Activated CD4-positive, alpha-beta T cell treated with anti-CD3 and anti-CD28 coated beads for 48 hours (primary cell): ENCODE measurements around the gene RERE.
"Not testable (repeated sequence)": the region's sequence is repeated elsewhere in the genome, so short reads cannot be mapped to it uniquely, and the experiment has no call there.

Experiments
- DNase-seq: peaks from one replicate; pipeline ENCODE4 v3.0.0-alpha.2; 2020

RERE gene

DNA sequence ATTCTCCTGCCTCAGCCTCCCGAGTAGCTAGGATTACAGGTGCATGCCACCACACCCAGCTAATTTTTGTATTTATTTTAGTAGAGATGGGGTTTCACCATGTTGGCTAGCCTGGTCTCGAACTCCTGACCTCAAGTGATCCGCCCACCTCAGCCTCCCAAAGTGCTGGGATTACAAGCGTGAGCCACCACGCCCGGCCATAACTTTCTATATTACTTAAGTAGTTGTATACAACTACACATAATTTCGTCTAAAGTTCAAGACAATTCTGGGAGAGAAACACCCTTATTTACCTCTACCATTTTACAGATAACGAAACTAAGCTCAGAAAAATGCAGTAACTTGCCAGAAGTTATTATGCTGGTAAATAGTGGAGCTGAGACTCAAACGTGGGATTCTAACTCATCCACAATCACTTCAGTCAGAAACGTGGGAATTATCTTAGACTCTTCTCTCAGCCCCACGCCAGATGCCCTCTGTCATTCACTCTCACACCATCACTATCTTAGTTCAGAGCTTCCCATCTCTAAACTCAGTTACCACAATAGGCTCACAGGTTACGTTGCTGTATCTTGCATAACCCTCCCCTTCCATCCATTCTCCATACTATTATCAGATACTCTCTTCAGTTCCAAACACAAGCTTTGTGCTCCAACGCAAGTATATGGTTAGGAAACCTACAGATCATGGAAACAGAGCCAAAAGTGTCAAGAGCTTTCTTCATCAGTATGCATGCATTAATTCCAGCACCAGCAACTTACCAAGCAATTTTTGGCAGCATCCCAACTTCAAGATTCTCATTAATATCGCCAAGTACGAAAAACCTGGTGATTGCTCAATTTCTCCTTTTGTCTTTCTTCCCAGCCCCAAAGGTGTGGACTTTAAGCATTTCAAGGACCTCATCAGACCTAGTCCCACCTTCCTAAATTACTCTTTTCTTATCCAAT is 69.3 kb downstream of the RERE start:
- no peak for DNase-seq

DNA sequence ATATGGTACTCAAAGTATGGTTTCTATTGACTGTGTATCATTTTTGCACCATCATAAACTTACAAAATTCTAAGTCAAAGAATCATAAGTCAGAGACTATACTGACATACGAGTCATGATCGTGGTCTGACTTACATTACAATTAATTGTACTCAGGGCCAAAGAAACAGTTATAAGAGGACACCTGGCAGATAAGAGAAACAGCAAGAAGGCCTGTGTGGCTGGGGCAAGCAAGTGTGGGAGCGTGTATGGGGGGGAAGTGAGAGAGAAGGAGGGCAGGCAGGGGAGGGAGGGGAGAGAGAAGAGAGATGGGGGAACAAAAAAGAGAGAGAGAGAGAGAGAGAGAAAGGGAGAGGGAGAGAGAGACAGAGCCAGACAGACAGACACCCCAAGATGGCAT is 70.9 kb downstream of the RERE start:
- no peak for DNase-seq

DNA sequence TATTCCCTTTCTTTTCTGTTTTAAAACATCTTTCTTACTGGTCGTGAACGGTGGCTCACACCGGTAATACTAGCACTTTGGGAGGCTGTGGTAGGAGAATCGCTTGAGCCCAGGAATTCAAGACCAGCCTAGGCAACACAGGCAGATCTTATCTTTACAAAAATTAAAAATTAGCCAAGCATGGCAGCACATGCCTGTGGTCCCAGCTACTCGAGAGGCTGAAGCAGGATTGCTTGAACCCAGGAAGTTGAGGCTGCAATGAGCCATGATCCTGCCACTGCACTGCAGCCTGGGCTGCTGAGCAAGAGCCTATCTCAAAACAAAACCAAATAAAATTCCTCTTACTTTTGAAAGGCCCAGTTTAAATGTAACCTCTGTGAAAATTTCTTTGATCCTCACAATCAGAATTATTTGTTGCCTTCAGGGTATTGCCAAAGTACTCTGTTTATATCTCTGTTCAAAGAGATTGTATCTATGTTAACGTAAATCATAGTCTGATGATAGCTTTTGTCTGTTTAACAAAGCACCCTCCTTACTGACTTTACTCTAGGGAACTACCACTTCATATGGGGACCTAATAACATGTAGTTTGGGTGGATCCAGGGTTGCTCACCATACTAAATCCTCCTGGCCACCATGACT is 71.6 kb downstream of the RERE start:
- DNase-seq: no peak

DNA sequence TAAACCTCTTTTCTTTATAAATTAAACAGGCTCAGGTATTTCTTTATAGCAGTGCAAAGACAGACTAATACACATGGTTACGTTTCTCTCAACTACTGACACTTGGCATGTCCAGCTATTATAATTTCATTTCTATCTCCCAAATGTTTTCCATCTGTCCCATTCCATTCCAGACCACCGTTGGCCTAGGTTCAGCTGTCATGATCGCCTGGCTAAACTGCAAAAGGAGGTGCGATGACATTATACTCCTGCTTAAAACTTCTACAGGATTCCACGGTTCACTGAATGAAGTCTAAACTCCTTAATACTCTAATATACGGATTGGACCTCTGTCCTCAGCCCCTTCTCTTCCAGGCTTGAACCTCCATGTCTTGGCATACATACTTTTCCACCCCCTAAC is 72.1 kb downstream of the RERE start:
- no peak for DNase-seq

DNA sequence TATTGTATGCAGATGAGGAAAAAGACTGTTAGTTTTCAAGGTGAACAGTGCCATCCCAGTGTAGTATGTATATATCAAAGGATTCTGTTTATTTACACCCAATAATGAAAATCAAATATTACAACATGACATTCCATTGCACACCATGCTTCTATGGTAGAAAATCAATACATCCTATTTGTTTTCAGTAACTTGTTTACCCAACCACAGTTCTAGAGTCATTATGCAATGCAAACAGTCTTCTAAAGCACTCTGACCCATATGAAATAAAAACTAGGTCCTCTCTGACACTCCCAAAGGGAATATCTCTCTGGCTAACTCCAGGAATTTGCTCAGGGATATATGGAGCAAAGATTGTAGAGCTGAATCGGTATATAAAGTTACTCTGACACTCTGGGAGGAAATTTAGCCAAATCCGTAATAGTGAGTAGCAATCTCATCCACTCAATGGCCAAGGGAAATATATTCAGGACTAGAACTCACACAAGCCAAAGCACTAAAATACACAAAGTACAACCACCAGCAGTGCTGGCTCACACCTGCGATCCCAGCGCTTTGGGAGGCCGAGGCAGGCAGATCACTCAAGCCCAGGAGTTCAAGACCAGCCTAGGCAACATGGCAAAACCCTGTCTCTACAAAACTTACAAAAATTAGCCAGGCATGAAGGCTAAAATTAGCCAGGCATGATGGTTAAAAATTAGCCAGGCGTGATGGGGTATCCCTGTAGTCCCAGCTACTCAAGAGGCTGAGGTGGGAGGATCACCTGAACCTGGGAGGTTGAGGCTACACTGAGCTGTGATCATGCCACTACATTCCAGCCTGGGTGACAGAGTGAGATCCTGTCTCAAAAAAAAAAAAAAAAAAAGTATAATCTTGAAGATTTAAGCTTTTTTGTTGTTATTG is 75.2 kb downstream of the RERE start:
- DNase-seq: no peak

DNA sequence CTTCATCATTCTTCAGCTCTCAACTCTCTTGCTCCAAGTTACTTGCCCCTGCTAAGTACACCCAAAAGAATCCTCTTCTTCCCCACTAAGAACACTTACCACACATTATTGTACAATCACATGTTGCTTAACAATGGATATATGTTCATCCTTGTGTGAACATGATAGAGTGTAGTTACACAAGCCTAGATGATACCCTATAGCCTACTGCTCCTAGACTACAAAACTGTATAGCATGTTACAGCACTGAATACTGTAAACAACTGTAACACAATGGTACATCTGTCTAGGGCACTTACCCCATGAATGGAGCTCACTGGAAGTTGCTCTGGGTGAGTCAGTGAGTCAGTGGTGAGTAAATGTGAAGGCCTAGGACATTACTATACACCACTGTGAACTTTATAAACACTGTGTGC is 77.4 kb downstream of the RERE start:
- DNase-seq: no peak

DNA sequence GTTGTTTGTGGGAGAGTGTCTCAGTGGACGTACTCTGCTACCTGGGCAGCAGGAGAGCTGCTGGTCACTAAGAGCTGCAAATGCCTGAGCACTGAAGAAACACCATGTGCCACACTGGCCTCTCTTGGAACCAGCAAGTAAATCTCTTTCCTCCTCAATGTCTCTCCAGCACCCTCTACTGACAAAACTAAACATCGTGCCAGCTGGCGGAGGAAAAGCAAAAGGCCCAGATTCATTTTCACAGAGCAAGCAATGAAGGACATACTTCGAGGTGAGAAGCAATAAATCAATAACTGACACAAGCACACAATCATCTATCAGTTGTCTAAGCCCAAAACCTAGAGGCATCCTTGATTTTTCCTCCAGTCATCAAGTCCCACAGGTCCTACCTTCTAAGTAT is 78.1 kb downstream of the RERE start:
- no peak for DNase-seq

DNA sequence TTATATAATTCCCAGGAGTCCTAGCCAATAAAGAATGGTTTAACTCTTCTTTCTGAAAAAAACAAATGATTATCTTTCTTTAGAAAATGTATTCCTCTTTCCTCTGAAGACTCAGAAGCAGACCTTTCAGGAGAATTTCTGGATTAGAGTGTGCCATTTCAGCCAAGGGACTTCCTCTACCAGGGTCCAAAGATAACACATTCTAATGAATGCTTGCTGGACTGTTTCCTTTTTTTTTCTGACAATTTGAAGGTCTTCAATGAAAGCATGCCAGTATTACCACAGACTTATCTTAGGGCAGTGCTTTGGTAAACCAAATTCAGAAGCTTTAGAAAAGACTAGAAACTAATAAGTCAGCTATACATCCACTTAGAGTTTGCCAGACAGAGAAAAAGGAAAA is 80.5 kb downstream of the RERE start:
- no peak for DNase-seq

DNA sequence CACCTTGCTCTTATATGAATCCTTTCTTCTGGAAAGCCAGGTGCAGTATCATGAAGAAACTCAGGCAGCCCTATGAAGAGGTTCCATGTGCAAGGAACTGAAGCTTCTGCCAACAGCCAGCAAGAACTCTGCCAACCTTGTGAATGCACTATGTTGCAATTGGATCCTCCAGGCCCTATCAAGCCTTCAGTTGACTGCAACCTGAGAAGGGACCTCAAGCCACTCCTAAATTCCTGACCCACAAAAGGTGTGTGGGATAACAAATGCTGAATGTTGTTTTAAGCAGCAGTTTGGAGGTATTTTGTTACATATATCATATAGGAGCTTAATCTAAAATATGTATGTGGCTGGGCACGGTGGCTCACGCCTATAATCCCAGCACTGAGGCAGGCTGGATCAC is 84.0 kb downstream of the RERE start:
- no peak for DNase-seq

DNA sequence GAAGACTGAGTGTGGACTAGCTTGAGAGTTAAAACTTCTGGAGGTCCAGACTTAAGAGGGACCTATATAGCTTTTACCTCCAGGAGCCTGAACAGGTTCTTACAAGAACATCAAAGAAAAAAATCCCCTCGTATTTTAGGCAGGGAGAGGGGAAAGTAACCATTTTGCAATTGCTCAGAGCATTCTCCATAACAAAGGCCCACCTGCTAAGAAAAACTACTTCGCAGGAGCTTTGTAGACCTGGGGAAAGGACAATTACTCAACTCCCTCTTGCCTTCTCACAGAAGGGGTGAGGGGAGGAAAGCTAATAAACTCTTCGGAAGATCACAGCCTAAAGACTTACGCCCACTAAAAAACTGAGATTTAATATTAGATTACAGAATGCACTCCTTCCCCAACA is 86.3 kb downstream of the RERE start:
- DNase-seq: no peak

DNA sequence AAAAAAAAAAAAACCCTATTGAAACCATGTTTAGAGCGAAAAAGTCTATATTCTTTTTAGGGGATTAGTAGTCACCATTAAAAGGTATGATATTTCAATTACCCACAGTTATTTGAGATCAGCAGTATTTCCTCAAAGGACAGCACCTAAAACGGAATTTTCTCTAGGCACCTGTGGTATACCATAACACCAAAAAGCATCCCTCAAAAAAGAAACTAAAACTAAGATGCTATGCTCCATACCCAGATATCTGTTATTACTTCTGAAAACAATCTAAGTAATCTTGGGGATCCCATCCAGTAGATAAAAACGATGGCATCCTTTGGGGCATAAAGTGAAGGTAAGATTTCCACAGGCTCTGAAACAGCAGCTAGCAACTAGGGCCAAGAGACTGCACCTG is 89.0 kb downstream of the RERE start:
- DNase-seq: no peak

DNA sequence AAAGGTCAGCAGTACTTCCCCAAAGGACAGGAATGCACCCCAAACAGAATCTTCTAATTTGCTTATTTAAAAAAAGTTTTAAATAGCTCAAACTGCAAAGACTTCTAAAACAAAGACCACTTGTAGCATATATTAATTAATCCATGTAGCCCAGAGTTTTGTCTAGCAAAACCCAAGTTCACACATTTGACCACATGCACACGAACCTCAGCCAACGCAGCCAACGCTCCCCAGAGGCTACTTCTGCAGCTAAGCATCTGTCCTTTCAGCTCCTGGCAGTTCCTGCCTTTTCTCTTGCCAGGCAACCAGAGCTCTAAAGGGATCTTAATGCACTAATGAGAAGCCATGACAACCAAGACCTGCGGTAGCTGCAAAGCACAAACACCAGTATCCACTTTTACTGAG is 89.6 kb downstream of the RERE start:
- no peak for DNase-seq

DNA sequence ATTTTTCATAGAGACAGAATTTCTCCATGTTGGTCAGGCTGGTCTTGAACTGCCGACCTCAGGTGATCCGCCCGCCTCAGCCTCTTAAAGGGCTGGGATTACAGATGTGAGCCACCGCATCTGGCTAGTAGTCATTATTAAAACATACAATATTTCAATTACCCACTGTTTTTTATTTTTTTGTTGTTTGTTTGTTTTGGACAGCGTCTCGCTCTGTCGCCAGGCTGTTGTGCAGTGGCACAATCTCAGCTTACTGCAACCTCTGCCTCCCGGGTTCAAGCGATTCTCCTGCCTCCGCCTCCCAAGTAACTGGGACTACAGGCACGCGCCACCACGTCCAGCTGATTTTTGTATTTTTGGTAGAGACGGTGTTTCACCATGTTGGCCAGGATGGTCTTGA is 90.1 kb downstream of the RERE start:
- not testable (repeated sequence) for DNase-seq

DNA sequence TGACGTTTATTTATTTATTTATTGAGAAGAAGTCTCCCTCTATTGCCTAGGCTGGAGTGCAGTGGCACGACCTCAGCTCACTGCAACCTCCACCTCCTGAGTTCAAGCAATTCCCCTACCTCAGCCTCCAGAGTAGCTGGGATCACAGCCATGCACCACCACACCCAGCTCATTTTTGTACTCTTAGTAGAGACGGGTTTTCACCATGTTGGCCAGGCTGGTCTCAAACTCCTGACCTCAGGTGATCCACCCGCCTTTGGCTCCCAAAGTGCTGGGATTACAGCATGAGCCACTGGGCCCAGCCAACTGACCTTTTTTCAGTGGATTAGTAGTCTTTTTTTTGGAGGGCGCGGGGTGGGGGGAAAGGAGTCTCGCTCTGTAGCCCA is 90.6 kb downstream of the RERE start:
- DNase-seq: not testable (repeated sequence)

DNA sequence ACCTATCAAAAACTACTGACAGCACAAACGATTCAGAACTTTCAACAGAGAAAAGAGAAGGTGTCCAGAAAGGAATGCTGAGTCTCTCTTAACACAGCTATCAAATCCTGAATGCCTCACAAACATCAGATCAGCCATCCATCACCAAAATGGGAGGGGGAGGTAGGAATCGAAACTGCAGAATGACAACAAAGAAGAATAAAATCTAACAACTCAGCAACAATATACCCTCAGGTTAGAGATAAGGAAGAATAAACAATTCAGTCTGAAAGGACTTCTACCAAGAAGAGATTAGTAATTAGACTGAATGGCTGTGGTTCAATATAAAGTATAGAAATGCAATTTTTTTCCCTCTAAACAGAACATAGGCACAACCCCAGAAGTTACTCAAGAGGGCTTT is 94.4 kb downstream of the RERE start:
- no peak for DNase-seq

DNA sequence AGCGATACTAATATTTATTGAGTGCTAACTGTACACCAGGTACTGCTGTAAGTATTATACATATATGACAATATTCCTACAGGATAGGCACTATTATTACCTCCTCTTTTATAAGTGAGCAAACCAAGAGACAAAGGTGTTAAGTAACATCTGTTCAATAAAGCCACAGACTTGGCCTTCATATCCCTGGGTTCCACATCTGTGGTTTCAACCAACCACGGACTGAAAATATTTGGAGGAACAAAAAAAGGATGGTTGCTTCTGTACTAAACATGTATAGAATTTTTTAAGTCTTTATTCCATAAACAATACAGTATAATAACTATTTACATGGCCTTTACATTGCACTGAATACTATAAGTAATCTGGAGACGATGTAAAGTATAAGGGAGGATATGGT is 95.1 kb downstream of the RERE start:
- no peak for DNase-seq

DNA sequence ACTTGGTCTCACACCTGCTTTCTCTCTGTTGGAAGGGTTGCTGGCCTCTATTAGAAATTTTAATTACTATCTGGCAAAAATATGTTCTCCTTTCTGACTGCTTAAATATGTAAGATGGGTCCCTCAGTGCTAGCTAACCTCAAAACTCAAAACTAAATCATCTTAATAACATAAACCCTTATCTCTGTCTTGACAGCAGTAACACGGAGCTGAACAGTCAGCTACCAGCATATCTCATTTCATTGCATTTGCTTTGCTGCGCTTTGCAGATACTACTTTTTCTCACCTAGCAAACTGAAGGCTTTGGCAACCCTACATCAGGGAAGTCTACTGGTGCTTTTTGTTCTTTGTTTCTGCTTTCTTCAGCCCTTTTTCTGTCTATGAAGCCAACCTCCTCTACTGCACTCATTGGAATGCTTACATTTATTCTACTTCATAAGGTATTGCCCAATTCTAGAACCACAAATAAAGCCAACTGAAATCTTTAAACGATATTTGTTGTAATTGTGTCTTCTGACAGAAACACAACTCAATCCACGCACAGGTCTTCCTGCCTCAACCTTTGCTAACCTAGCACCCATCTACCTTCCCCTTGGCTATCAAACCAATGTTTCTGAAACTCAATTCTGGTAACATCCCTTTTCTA is 95.6 kb downstream of the RERE start:
- DNase-seq: no peak

DNA sequence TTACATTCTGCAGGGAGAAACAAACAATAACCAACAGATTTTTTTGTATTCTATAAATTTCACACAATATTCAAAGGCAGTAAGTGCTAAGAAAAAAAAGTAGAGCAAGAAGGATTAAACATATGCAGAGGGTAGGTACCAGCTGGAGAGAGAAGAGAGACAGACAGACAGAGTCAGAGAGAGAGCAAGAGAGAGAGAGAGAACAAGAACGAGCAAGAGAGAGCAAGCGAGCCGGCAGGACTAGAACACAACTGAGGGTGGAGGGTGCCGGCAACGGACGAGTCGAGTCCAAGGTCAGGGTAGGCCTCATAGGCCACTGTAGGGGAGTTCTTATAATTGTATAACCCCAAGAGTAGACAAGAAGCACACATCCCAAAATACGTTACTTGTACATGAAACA is 97.1 kb downstream of the RERE start:
- no peak for DNase-seq

DNA sequence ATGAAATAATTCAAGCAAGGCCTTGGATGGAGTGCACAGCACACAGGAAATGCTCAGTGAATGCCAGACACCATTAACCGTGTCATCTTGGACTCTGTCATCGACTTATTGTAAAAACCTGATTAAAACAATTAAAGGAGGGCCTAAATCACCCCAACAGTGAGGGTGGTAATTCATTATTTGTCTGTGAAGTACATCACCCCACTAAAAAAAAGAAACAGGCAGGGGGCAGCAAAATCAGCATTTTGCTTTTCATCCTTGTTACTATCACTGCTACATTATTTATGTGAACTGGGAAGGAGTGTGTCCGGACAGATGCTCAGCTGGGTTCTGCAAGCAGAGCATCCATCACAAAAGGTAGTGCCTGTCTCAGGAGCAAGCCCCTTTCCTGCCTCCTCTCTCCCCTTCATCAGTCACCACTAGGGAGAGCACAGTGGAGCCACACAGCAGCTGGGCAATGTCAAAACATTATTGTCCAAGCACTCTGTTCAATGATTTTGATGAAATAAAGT is 98.5 kb downstream of the RERE start:
- DNase-seq: no peak

DNA sequence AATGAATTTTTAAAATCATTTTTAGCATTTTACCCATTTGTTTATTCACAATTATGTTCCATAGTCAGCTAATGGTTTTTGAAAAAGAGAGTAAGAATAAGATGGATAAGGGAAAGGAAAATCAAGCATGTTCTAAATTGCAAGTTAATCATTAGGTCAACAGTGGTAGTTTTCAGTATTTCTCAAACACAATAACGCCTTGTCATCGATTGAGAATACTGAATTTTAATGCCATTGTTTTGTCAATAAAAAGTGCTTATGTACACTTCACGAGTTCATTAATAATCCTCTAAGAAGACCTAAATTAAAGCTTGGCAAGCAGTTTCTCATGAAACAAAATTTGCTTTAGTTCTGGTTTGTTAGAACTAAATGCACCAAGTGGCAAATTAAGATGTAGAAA is 100.3 kb downstream of the RERE start:
- DNase-seq: no peak

DNA sequence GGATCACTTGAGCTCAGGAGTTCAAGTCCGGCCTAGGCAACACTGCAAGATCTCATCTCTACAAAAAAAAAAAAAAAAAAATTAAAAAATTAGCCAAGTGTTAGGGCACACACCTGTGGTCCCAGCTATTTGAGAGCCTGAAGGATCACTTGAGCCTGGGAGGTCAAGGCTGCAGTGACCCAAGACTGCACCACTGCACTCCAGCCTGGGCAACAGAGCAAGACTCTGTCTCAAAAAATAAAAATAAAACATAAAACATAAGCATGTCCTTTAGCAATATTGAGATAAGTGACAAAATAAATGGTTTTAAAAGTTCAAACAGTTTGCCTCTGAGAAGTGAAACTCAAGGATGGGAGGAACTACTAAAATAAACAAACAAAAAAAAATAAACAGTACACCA is 101.2 kb downstream of the RERE start:
- no peak for DNase-seq

DNA sequence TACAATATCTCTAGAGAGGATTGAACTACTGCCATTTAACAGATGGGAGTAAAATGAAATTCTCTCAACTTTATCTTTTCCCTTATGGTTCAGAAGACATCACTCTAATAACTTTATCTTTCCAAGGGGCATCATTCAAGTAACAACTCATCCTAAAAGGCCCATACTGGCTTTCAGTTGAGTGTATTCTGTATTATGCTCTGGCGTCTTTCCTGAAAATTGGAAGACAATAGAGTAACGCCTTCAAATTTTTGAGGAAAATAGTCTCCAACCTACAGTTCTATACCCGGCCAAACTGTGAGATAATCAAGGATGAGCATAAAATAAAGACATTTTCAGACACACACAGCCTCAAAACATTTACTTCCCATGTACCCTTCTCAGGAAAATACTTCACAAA is 103.3 kb downstream of the RERE start:
- no peak for DNase-seq
